ENCODE data around the gene PPA1.

- TF ChIP-seq, protein P1, sequence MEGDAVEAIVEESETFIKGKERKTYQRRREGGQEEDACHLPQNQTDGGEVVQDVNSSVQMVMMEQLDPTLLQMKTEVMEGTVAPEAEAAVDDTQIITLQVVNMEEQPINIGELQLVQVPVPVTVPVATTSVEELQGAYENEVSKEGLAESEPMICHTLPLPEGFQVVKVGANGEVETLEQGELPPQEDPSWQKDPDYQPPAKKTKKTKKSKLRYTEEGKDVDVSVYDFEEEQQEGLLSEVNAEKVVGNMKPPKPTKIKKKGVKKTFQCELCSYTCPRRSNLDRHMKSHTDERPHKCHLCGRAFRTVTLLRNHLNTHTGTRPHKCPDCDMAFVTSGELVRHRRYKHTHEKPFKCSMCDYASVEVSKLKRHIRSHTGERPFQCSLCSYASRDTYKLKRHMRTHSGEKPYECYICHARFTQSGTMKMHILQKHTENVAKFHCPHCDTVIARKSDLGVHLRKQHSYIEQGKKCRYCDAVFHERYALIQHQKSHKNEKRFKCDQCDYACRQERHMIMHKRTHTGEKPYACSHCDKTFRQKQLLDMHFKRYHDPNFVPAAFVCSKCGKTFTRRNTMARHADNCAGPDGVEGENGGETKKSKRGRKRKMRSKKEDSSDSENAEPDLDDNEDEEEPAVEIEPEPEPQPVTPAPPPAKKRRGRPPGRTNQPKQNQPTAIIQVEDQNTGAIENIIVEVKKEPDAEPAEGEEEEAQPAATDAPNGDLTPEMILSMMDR (conservative IDR thresholded peaks at IDR 0.05; ENCODE audit: low read depth, low read length) = no peak
- TF ChIP-seq EZH2 (IDR thresholded peaks at IDR 0.05; ENCODE audit: borderline replicate concordance, low read depth, low read length, poor library complexity, severe bottlenecking) = no peak
These were observed 922 bp downstream of the PPA1 start for GRCh38 chr10:70232155-70232858.

Measured in A673 (cell line).